ENCODE measurements around the gene TRIM27. TPM values are rescaled to one million over a fixed set of nuclear protein-coding genes. Genes with fewer than 3 reads are reported as not detected.

TRIM27 gene
- total and polyA plus RNA-seq, 10 of the 15 experiments (the other 5 are each of a cell fraction or from before 2014, with no cell fraction given), result 18.5 to 74.7 (median 58.0) TPM

GRCh38 chr6:28947067-28947765, 23.4 kb upstream of the TRIM27 start:
- Histone ChIP-seq H3K27ac (ENCODE audit: control insufficient read depth, insufficient read depth) (no peak overlapping the region), H4K20me1 (ENCODE audit: control insufficient read depth, insufficient read depth) (no peaks in the 10 kb centered on the region), H2AFZ (ENCODE audit: control insufficient read depth, low read depth, low read length) (no peak overlapping the region), H3K27me3 (replicated peaks in 1 of 2; ENCODE audit: control insufficient read depth in 2 of 2, insufficient read depth in 2 of 2, low read length in 1 of 2) (no peaks in the 10 kb centered on the region), H3K36me3 (ENCODE audit: control insufficient read depth in 2 of 2, insufficient read depth in 2 of 2, low read length in 1 of 2) (no peaks in the 10 kb centered on the region), H3K9ac (ENCODE audit: control insufficient read depth, insufficient read depth, low read length) (no peak overlapping the region), H3K79me2 (ENCODE audit: control insufficient read depth, insufficient read depth, low read length) (no peaks in the 10 kb centered on the region), H3K4me1 (ENCODE audit: control insufficient read depth, insufficient read depth, low read length) (no peaks in the 10 kb centered on the region; the same call in 1 of the 2 replicates), H3K9me3 (replicated peaks; ENCODE audit: control insufficient read depth, insufficient read depth, low read length) (no peaks in the 10 kb centered on the region), H3K4me3 (no peak overlapping the region), H3K4me2 (ENCODE audit: control insufficient read depth, insufficient read depth) (no peak overlapping the region)
- 40% methylated on average over 6 of the region's 6 CpGs for WGBS (ENCODE audit: insufficient coverage, insufficient replicate concordance, low lambda C conversion rate, missing lambda C conversion rate)
- no TSS peak for BruUV-seq (replicated peaks)
- intact Hi-C loops (cut with micrococcal nuclease; ENCODE audit: unreplicated experiment), result loop anchor here (10.0 kb wide), 2 partner anchors 552 to 732 kb away; partner anchors contain the start of gene ZSCAN12
- ATAC-seq (no peak), FAIRE-seq (no peak), DNase-seq (ENCODE audit: low read depth, low spot score) (no peak)
- in situ Hi-C loops (cut with MboI), result no loop called here
- RAD21 ChIA-PET (ENCODE audit: unreplicated experiment), result interaction anchor here (0.7 kb wide), 1 partner anchor 300 kb away, joined by 3 read pairs; no protein-coding TSS in a partner anchor
- CTCF ChIA-PET, result interaction anchor here (1.0 kb wide), 1 partner anchor 703 kb away, joined by 3 read pairs; no protein-coding TSS in a partner anchor
- SMC1A ChIA-PET (ENCODE audit: uncharacterized antibody, unreplicated experiment), result no interaction called here
- POLR2A ChIA-PET, result no interaction called here
- TF ChIP-seq SMAD1 (IDR thresholded peaks at IDR 0.05; ENCODE audit: low read depth, partially characterized antibody) (no peak), MTA2 (IDR thresholded peaks at IDR 0.05; ENCODE audit: low read depth) (no peak)

GRCh38 chr6:28945349-28945748, 21.6 kb upstream of the TRIM27 start:
- no peaks in the 10 kb centered on the region for H3K36me3 ChIP-seq (ENCODE audit: control insufficient read depth in 2 of 2, insufficient read depth in 2 of 2, low read length in 1 of 2)
- FAIRE-seq (no peak), ATAC-seq (no peak), DNase-seq (ENCODE audit: low read depth, low spot score) (no peak)
- WGBS (ENCODE audit: insufficient coverage, insufficient replicate concordance, low lambda C conversion rate, missing lambda C conversion rate), result 67% methylated on average over 3 of the region's 3 CpGs
- in situ Hi-C loops (cut with MboI) (no loop called here), intact Hi-C loops (cut with micrococcal nuclease; ENCODE audit: unreplicated experiment) (loop anchor here (10.0 kb wide), 2 partner anchors 551 to 731 kb away; partner anchors contain the start of gene ZSCAN12)
- no peak overlapping the region for H3K27ac ChIP-seq (ENCODE audit: control insufficient read depth, insufficient read depth)
- H4K20me1 ChIP-seq (ENCODE audit: control insufficient read depth, insufficient read depth), result no peaks in the 10 kb centered on the region
- no peak for TF ChIP-seq BACH1 (IDR thresholded peaks at IDR 0.05; ENCODE audit: borderline replicate concordance)
- H3K27me3 ChIP-seq (replicated peaks in 1 of 2; ENCODE audit: control insufficient read depth in 2 of 2, insufficient read depth in 2 of 2, low read length in 1 of 2), result no peaks in the 10 kb centered on the region
- H3K4me2 ChIP-seq (ENCODE audit: control insufficient read depth, insufficient read depth), result no peak overlapping the region
- no peak overlapping the region for H3K4me3 ChIP-seq
- CTCF ChIA-PET, result interaction anchor here (1.1 kb wide), 1 partner anchor 708 kb away, joined by 3 read pairs; no protein-coding TSS in a partner anchor
- H3K9ac ChIP-seq (ENCODE audit: control insufficient read depth, insufficient read depth, low read length), result no peak overlapping the region
- no peaks in the 10 kb centered on the region for H3K9me3 ChIP-seq (replicated peaks; ENCODE audit: control insufficient read depth, insufficient read depth, low read length)
- H3K79me2 ChIP-seq (ENCODE audit: control insufficient read depth, insufficient read depth, low read length), result no peaks in the 10 kb centered on the region
- RAD21 ChIA-PET (ENCODE audit: unreplicated experiment), result no interaction called here
- no peaks in the 10 kb centered on the region; the same call in 1 of the 2 replicates for H3K4me1 ChIP-seq (ENCODE audit: control insufficient read depth, insufficient read depth, low read length)
- BruUV-seq (replicated peaks), result no TSS peak
- POLR2A ChIA-PET, result no interaction called here
- no peak overlapping the region for H2AFZ ChIP-seq (ENCODE audit: control insufficient read depth, low read depth, low read length)
- SMC1A ChIA-PET (ENCODE audit: uncharacterized antibody, unreplicated experiment), result interaction anchor here (1.4 kb wide), 1 partner anchor 37 kb away, joined by 5 read pairs; no protein-coding TSS in a partner anchor
